Inflammatory macrophage treated with lipopolysaccharide for 4 hours (primary cell): ENCODE results near the gene MYO16.
"Not testable (repeated sequence)": the region's sequence is repeated elsewhere in the genome, so short reads cannot be mapped to it uniquely, and the experiment has no call there.

Source experiments
- DNase-seq: peaks from one replicate; pipeline ENCODE4 v3.0.0-alpha.2; 2020

The MYO16 gene

GRCh38 chr13:108987944-108988343, 358.5 kb downstream of the MYO16 start:
- DNase-seq: no peak

GRCh38 chr13:108991416-108991815, 362.0 kb downstream of the MYO16 start:
- not testable (repeated sequence) for DNase-seq

- peak; percentile 10 for DNase-seq
Observed at GRCh38 chr13:108993346-108993745, 363.9 kb downstream of the MYO16 start.

GRCh38 chr13:108996430-108996829, 367.0 kb downstream of the MYO16 start:
- DNase-seq: no peak

GRCh38 chr13:109000207-109000606, 370.8 kb downstream of the MYO16 start:
- DNase-seq: no peak

GRCh38 chr13:109002934-109003333, 373.5 kb downstream of the MYO16 start:
- no peak for DNase-seq

GRCh38 chr13:109007946-109008345, 378.5 kb downstream of the MYO16 start:
- DNase-seq: no peak

- DNase-seq: no peak
Observed at GRCh38 chr13:109009756-109010155, 380.3 kb downstream of the MYO16 start.

- DNase-seq: no peak
Observed at GRCh38 chr13:109010912-109011311, 381.5 kb downstream of the MYO16 start.

GRCh38 chr13:109012115-109012514, 382.7 kb downstream of the MYO16 start:
- no peak for DNase-seq

- no peak for DNase-seq
Observed at GRCh38 chr13:109021558-109021957, 392.1 kb downstream of the MYO16 start.

- DNase-seq: no peak
Observed at GRCh38 chr13:109024611-109025010, 395.2 kb downstream of the MYO16 start.

GRCh38 chr13:109026266-109026665, 396.9 kb downstream of the MYO16 start:
- DNase-seq: no peak

- DNase-seq: no peak
Observed at GRCh38 chr13:109028624-109029023, 399.2 kb downstream of the MYO16 start.

GRCh38 chr13:109033090-109033489, 403.7 kb downstream of the MYO16 start:
- DNase-seq: no peak

- DNase-seq: no peak
Observed at GRCh38 chr13:109036078-109036780, 406.8 kb downstream of the MYO16 start.

- no peak for DNase-seq
Observed at GRCh38 chr13:109043636-109044035, 414.2 kb downstream of the MYO16 start.

- DNase-seq: no peak
Observed at GRCh38 chr13:109055850-109056249, 426.4 kb downstream of the MYO16 start.

- no peak for DNase-seq
Observed at GRCh38 chr13:109058087-109058486, 428.7 kb downstream of the MYO16 start.

- no peak for DNase-seq
Observed at GRCh38 chr13:109072505-109072904, 443.1 kb downstream of the MYO16 start.

GRCh38 chr13:109074436-109074835, 445.0 kb downstream of the MYO16 start:
- no peak for DNase-seq

- no peak for DNase-seq
Observed at GRCh38 chr13:109074853-109075252, 445.4 kb downstream of the MYO16 start.

GRCh38 chr13:109087916-109088623, 458.7 kb downstream of the MYO16 start:
- DNase-seq: no peak

GRCh38 chr13:109088624-109088917, 459.2 kb downstream of the MYO16 start:
- DNase-seq: no peak

- no peak for DNase-seq
Observed at GRCh38 chr13:109090796-109091195, 461.4 kb downstream of the MYO16 start.
